Activated CD4-positive, alpha-beta T cell treated with anti-CD3 and anti-CD28 coated beads, Interleukin-2, amount 10 ng/mL, durations not matched to agents 24 days and 14 days (primary cell): ENCODE measurements around the gene CTF1. TPM values are rescaled to one million over a fixed set of nuclear protein-coding genes. Genes with fewer than 3 reads are reported as not detected.

Experiments used
- DNase-seq: peaks from one replicate; pipeline ENCODE4 v3.0.0; 2022
- H3K27ac Mint-ChIP-seq: one replicate; pipeline ENCODE4 v1.8.0; 2022; ENCODE audit warnings: mild to moderate bottlenecking, mixed read lengths
- H3K27me3 Mint-ChIP-seq: one replicate; pipeline ENCODE4 v1.8.0; 2022; ENCODE audit warnings: mixed read lengths
- H3K36me3 Mint-ChIP-seq: one replicate; pipeline ENCODE4 v1.8.0; 2022; ENCODE audit warnings: low read depth, mild to moderate bottlenecking, mixed read lengths
- H3K4me1 Mint-ChIP-seq: one replicate; pipeline ENCODE4 v1.8.0; 2021; ENCODE audit warnings: mixed read lengths
- H3K4me3 Mint-ChIP-seq: one replicate; pipeline ENCODE4 v1.8.0; 2022; ENCODE audit warnings: mild to moderate bottlenecking, moderate library complexity, mixed read lengths
- H3K9me3 Mint-ChIP-seq: one replicate; pipeline ENCODE4 v1.8.0; 2021; ENCODE audit warnings: mixed read lengths
- intact Hi-C: fragments of 100-400 bp; cut with micrococcal nuclease; formaldehyde crosslinking; loops from one replicate; pipeline ENCODE4 v1.15.1; 2023
- total RNA-seq: library from RNA; stranded (reverse); gene quantifications from 2 replicates; pipeline ENCODE4 v1.2.3, GENCODE V29; 2022

Gene CTF1
- total RNA-seq, 1 donor from 2014 or later, result 0.33 TPM

- H3K4me1 Mint-ChIP-seq, result peaks cover 24% of the 10 kb centered on the region
- H3K9me3 Mint-ChIP-seq, result no peaks in the 10 kb centered on the region
- no peak overlapping the region for H3K4me3 Mint-ChIP-seq
- peaks cover 2% of the 10 kb centered on the region for H3K36me3 Mint-ChIP-seq
- no peak overlapping the region for H3K27ac Mint-ChIP-seq
- no peak for DNase-seq
- intact Hi-C loops, result loop anchor here (10.0 kb wide), 1 partner anchor 912 kb away; no protein-coding TSS in a partner anchor
- H3K27me3 Mint-ChIP-seq, result no peaks in the 10 kb centered on the region
These were observed 56.7 kb downstream of the CTF1 start for GRCh38 chr16:30953111-30953510.

Other genes with a start within 250 kb of the CTF1 start
- 82.2 and 86.7 TPM in 2 replicates for gene PRR14, start 245.7 kb upstream of the CTF1 start, total RNA-seq
- gene FBRS, start 238.2 kb upstream of the CTF1 start, total RNA-seq, result 121 and 124 TPM in 2 replicates
- gene SRCAP, start 197.4 kb upstream of the CTF1 start, total RNA-seq, result 90.4 and 91.6 TPM in 2 replicates
- 39.5 and 41.0 TPM in 2 replicates for gene PHKG2, start 148.2 kb upstream of the CTF1 start, total RNA-seq
- gene CFAP119, start 134.6 kb upstream of the CTF1 start, total RNA-seq, result 4.0 and 4.2 TPM in 2 replicates
- 95.4 and 100 TPM in 2 replicates for gene RNF40, start 134.3 kb upstream of the CTF1 start, total RNA-seq
- 2.5 and 2.6 TPM in 2 replicates for gene ZNF629, start 109.4 kb upstream of the CTF1 start, total RNA-seq
- 23.9 and 24.5 TPM in 2 replicates for gene BCL7C, start 2.5 kb upstream of the CTF1 start, total RNA-seq
- gene FBXL19, start 27.0 kb downstream of the CTF1 start, total RNA-seq, result 35.9 and 36.5 TPM in 2 replicates
- 11.8 and 12.7 TPM in 2 replicates for gene ORAI3, start 52.5 kb downstream of the CTF1 start, total RNA-seq
- 30.7 and 31.5 TPM in 2 replicates for gene SETD1A, start 61.1 kb downstream of the CTF1 start, total RNA-seq
- 2.9 and 3.2 TPM in 2 replicates for gene HSD3B7, start 88.6 kb downstream of the CTF1 start, total RNA-seq
- gene STX1B, start 114.0 kb downstream of the CTF1 start, total RNA-seq, result 0.75 and 0.78 TPM in 2 replicates
- gene STX4, start 136.9 kb downstream of the CTF1 start, total RNA-seq, result 49.1 and 54.8 TPM in 2 replicates
- 15.6 and 15.9 TPM in 2 replicates for gene ZNF668, start 177.6 kb downstream of the CTF1 start, total RNA-seq
- 21.1 and 23.3 TPM in 2 replicates for gene ZNF646, start 177.8 kb downstream of the CTF1 start, total RNA-seq
- 4.3 and 4.8 TPM in 2 replicates for gene PRSS53, start 192.3 kb downstream of the CTF1 start, total RNA-seq
- gene VKORC1, start 198.2 kb downstream of the CTF1 start, total RNA-seq, result 56.2 and 59.1 TPM in 2 replicates
- gene BCKDK, start 211.8 kb downstream of the CTF1 start, total RNA-seq, result 44.3 and 44.9 TPM in 2 replicates
- 56.9 and 63.3 TPM in 2 replicates for gene KAT8, start 221.1 kb downstream of the CTF1 start, total RNA-seq
- not detected in 2 replicates for gene PRSS8, start 239.1 kb downstream of the CTF1 start, total RNA-seq